Amygdala (tissue), 56 donors: ENCODE results near the gene SLC24A3.

ENCODE experiments used
- DNase-seq, 56 donors: peaks; one replicate each; lab custom pipeline; 2025; lab: John Stamatoyannopoulos, UW

The SLC24A3 gene

GRCh38 chr20:19522071-19522801, 309.8 kb downstream of the SLC24A3 start:
- peak in 1 of 56 donors; percentile 23 for DNase-seq

GRCh38 chr20:19522836-19523590, 310.6 kb downstream of the SLC24A3 start:
- DNase-seq: no peak

DNA sequence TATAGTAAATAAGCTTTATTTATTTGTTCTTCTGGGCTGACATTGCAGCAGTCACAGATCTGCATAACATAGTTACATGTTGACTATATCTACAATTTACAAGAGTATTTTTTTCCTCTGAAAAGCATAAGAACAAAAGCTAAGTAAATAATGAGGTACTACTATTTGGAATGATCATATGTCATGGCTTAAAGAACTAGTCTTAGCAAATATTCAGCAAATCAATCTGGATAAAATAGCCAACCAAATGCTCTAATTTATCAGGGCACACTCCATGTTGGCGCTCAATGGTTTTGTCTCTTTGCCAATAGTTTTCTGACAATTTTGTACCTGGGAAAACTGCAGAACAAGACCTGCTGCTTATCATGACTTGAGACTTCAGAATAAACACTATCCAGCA, 312.2 kb downstream of the SLC24A3 start:
- DNase-seq: no peak

DNA sequence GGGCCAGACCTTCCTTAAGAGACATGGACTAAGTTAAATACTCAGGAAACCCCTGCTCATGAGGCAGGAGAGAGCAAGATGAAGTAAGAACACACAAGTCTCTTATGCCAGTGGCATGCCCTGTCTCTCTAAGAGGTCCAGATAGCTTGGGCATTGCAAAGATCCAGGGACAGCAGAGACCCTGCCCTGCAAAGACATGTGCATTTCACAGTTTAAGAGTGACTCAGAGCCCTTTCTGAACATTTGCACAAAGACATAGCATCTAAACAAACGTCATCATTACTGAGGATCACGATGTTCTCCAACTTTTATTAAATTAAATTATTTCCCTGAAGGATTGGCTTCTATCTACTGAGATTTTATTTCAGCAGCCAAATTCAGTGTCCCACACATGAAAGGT, 315.1 kb downstream of the SLC24A3 start:
- no peak for DNase-seq

DNA sequence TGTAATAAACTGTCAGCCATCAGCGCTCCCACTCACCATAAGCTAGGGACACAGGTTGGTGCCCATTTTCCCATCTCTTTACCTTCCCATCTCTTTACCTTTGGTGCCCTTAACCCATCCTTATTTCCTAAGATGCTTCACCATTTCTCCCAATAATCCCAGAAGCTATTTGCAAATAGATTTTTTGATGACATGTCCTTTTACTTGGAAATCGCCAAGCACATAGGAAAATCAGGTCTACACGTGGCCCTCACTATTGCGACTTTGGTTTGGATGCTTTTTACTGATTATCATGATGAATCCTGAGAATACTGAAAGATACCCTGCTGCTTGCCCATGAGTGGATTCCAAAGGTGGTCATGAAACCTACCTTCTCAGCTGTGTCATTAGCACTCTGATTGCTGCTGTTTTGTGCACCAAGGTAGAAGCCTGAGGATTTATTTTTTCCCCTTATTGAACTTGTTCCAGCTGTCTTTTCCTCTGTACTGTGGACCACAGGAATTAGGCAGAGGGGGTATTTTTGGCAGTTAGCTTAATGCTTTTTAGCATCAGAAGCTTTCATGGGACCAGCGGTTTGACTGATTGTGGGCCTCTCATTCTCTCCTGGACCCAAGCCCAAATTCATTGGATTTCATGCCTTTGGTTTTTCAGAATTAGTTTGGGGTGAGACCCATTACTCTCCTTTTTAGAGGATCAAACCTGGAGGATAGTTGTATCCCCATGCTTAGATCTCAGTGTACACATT, 316.0 kb downstream of the SLC24A3 start:
- no peak for DNase-seq

- DNase-seq: no peak
Observed at GRCh38 chr20:19530006-19530405, 317.6 kb downstream of the SLC24A3 start.

DNA sequence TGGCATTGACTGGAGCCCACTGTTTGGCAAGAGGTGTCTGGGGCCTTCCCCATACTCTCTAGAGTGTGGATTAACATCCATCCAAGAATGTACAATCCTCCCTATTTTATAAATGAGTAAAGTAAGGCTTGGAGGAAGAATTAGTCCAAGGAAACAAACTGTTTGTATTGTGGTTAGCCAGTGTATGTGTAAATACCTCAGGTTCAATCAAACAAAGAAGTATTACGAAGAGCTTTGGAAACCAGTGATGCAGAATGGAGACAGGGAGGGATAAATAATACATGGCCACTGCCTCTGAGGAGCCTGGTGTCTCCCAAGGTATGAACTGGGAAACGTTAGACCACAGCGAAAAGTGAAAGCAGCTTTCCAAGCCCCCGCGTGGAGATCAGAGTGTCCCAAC, 319.0 kb downstream of the SLC24A3 start:
- no peak for DNase-seq

DNA sequence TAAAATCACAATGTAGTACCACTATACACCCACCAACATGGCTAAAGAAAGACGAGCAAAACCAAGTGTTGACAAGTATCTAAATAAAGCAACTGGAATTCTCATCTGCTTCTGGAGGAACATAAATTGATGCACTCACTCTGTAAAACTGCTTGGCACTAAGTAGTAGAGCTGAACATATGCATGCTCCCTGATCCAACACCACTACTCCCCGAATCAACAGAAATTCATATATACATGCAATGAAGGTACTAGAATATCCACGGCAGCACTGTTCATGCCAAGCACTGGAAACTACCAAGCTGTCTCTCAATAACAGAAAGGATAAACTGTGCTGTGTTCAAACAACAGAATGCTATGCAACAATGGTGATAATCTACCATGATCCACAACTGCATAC, 326.1 kb downstream of the SLC24A3 start:
- DNase-seq: no peak

GRCh38 chr20:19539191-19539590, 326.7 kb downstream of the SLC24A3 start:
- DNase-seq: no peak

DNA sequence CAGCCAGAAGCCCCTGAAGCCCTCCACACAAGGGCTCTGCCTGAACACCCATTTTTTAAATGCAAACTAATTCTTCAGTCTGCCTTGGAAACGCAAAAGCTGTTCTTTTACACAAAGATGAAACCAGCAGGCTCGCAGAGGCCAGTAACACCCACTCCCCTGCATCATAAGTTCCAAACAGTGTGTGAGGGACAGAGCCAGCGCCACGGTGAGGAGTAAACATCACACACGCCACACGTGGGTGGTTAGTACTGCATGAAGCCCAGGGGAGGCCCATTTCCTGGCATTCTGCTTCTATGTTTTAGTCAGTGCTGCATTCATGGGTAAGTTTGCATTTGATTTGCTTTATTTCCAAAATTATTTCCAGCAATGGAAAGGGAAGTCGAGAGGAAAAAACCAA, 327.9 kb downstream of the SLC24A3 start:
- peak in 34 of 56 donors; percentile 0 to 73 (median 24) for DNase-seq

DNA sequence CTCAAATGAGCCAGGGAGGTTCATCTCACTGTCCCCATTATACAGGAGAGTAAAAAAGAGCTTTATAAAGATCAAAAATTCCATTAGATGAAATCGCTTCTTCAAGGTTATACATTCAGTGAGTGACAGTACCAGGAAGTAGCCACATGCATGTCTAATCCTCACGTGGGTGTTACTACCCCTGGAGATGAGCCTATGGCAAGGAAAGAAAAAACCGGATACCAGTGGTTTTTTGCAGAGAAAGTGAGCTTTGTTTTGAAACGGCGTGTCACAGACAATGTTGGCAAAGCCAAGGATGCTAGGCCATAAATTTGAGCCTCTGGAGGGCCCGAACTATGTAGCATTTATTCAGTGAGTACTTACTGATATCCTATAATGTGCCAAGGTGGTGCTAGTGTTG, 330.7 kb downstream of the SLC24A3 start:
- no peak for DNase-seq

- DNase-seq: no peak
Observed at GRCh38 chr20:19544684-19545083, 332.2 kb downstream of the SLC24A3 start.

DNA sequence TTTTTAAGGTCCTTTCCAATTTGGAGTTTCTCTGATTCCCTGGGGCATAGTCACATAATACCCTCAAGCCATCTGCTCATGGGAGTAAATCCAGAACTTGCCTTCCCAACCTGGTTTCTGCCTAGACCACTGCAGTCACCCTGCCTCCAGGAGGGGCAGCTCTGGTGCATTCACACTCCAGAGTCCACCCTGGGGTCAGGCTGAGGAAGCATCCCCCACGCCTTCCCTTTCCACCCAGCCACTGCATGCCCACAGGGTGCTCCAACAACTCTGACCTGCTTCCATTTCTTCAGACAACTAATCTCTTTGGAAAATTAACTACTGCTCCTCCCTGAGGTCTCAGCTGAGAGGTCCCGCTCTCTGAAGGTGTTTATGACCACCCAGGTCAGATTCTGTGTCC, 334.2 kb downstream of the SLC24A3 start:
- DNase-seq: no peak

- no peak for DNase-seq
Observed at GRCh38 chr20:19547547-19547946, 335.1 kb downstream of the SLC24A3 start.

GRCh38 chr20:19549896-19550295, 337.5 kb downstream of the SLC24A3 start:
- DNase-seq: no peak

GRCh38 chr20:19552221-19553180, 340.1 kb downstream of the SLC24A3 start:
- peak in 3 of 56 donors; percentile 2 to 15 (median 3) for DNase-seq

DNA sequence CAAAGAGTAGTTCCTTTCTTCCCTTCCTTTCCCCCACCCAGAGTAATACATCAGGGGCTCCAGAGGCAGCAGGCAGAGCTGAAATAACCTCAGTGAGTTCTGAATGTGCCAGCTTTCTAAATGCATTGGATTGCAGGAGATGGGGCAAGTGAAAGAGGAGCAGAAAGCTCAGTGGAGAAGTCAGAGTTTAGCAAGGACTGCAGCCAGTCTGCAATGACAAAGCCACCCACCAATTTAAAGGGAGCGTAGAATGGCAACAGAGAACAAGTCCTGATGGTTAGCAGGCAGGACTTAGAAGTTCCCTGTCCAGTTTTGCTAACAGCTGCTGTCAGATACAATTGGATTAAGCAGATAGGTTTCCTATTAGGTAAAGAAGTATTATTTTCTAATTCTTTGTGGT, 342.2 kb downstream of the SLC24A3 start:
- DNase-seq: no peak

DNA sequence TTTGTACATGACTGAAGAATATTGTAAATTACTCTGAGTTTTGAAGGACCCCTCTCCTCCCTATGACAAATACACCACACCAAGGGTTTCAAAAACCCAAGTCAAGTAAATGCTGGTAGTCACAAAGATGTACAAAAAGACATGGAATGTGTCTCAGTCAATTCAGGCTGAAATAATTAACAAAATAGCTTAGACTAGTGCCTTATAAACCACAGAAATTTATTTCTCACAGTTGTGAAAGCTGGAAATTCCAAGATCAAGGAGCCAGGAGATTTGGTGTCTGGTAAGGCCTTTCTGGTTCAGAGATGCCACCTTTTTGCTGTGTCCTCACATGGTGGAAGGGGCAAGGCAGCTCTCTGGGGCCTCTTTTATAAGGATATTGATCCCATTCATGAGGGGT, 343.3 kb downstream of the SLC24A3 start:
- DNase-seq: no peak

DNA sequence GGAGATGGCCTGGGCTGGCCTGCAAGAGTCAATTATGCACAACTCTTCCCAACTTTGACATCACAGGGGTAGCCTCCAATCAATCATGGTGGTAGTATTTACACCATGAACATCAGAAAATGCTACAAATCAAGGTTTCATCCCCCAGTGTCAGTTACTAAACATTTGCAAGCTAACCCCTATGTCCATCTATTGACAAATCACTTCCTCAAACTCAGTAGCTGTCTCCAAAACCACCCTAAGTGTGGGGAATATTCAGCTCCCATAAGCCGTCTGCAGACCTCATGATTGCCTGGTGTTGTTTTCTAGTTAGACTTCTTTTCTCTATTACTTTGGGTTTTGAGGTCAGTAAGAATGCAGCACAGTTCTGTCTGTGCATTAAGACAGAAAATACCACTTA, 344.8 kb downstream of the SLC24A3 start:
- DNase-seq: no peak

- no peak for DNase-seq
Observed at GRCh38 chr20:19560881-19561480, 348.5 kb downstream of the SLC24A3 start.
